Esophagus squamous epithelium (tissue), 5 donors: ENCODE measurements around the gene ZAP70. TPM values are rescaled to one million over a fixed set of nuclear protein-coding genes. Genes with fewer than 3 reads are reported as not detected.

Experiments
- DNase-seq: peaks from one replicate; lab custom pipeline; 2025; lab: John Stamatoyannopoulos, UW
- H3K27ac ChIP-seq, 4 donors: fragments of 200-600 bp; sonication (generic); one replicate each; pipeline ENCODE4 v1.5.1; 2016 to 2019; ENCODE audit warnings: mild to moderate bottlenecking in 1 of 4
- H3K27me3 ChIP-seq, 4 donors: fragments of 200-600 bp; sonication (generic); 1 replicate in 3 of 4; 2 replicates in 1 of 4; pipeline versions ENCODE4 v1.5.1 to v1.6.0; 2017 to 2021; ENCODE audit warnings: antibody characterized with exemption in 1 of 4
- H3K36me3 ChIP-seq, 3 donors: fragments of 200-600 bp; sonication (generic); one replicate each; pipeline ENCODE4 v1.5.1; 2016 to 2019
- H3K4me1 ChIP-seq, 3 donors: fragments of 200-600 bp; sonication (generic); one replicate each; pipeline ENCODE4 v1.5.1; 2017 to 2019
- H3K4me3 ChIP-seq, 4 donors: fragments of 200-600 bp; sonication (generic); 1 replicate in 3 of 4; 2 replicates in 1 of 4; pipeline ENCODE4 v1.5.1; 2016 to 2019; ENCODE audit warnings: mild to moderate bottlenecking in 2 of 4, moderate library complexity in 1 of 4
- H3K9me3 ChIP-seq, 3 donors: fragments of 200-600 bp; sonication (generic); one replicate each; pipeline ENCODE4 v1.5.1; 2016 to 2019
- CTCF ChIP-seq, 6 experiments: fragments of 450-650 bp in 4 of 6; fragments of 200-600 bp in 2 of 6; sonication (generic) in 2 of 6; IDR thresholded peaks; one replicate each; pipeline ENCODE4 v1.5.1; 2016 to 2019; ENCODE audit warnings: antibody characterized with exemption in 6 of 6, mild to moderate bottlenecking in 4 of 6, moderate library complexity in 4 of 6
- POLR2A ChIP-seq, 4 donors: fragments of 450-650 bp; IDR thresholded peaks; one replicate each; pipeline ENCODE4 v1.6.1; 2017; ENCODE audit warnings: antibody characterized with exemption in 4 of 4, mild to moderate bottlenecking in 4 of 4, moderate library complexity in 3 of 4
- WGBS, 2 donors: methylation state at CpG; one replicate each; pipeline ENCODE4 v1.1.5; 2018; 5-methylcytosine and 5-hydroxymethylcytosine counted together
- intact Hi-C: fragments of 100-400 bp; cut with DNase I; formaldehyde crosslinking; loops from one replicate; pipeline ENCODE4 v1.15.0; 2022
- total RNA-seq, 4 donors: library from RNA; depleted of rRNA; stranded (reverse); fragments of >200 nt; gene quantifications; one replicate each; pipeline ENCODE4 v1.1.0, GENCODE V29; 2016
- donor health status: DM: yes; HTN: yes; CAD: no.

ZAP70 gene
- total RNA-seq, 4 donors from 2014 or later = 2.2 to 7.8 (median 3.3) TPM

GRCh38 chr2:97697252-97698235 lies 15.8 kb upstream of the ZAP70 start:
- Histone ChIP-seq H3K9me3 (no peaks in the 10 kb centered on the region), H3K36me3 (no peaks in the 10 kb centered on the region), H3K4me1 (peaks cover 0 to 5% (median 0%) of the 10 kb centered on the region in 3 donors), H3K27me3 (no peaks in the 10 kb centered on the region), H3K27ac (no peak overlapping the region), H3K4me3 (peak overlapping the region in 1 of 4 donors; percentile 27)
- intact Hi-C loops = loop anchor here (10.0 kb wide), 1 partner anchor 103 kb away; no protein-coding TSS in a partner anchor
- WGBS, 2 donors = 28 to 29% methylated on average over 14 of the region's 14 CpGs
- peak; percentile 32 for DNase-seq
- TF ChIP-seq CTCF (IDR thresholded peaks at IDR 0.05) (peak; percentile 94 to 99 (median 98)), POLR2A (IDR thresholded peaks at IDR 0.05) (no peak)

- no peak for TF ChIP-seq POLR2A (IDR thresholded peaks at IDR 0.05)
- no peak for TF ChIP-seq CTCF (IDR thresholded peaks at IDR 0.05)
- intact Hi-C loops = loop anchor here (10.0 kb wide), 1 partner anchor 104 kb away; no protein-coding TSS in a partner anchor
- Histone ChIP-seq H3K27ac (no peak overlapping the region), H3K4me1 (peaks cover 0 to 5% (median 0%) of the 10 kb centered on the region in 3 donors), H3K4me3 (no peak overlapping the region), H3K36me3 (no peaks in the 10 kb centered on the region), H3K27me3 (no peaks in the 10 kb centered on the region), H3K9me3 (no peaks in the 10 kb centered on the region)
- 79% methylated on average over 4 of the region's 4 CpGs for WGBS, 2 donors
- no peak for DNase-seq
These were observed 14.8 kb upstream of the ZAP70 start for GRCh38 chr2:97698530-97698929.

GRCh38 chr2:97699765-97700444 lies 13.5 kb upstream of the ZAP70 start:
- no peak overlapping the region for H3K27ac ChIP-seq
- TF ChIP-seq POLR2A (IDR thresholded peaks at IDR 0.05) (no peak), CTCF (IDR thresholded peaks at IDR 0.05) (peak; percentile 21 to 71 (median 58))
- DNase-seq = no peak
- WGBS, 2 donors = 53 to 61% methylated on average over 11 of the region's 11 CpGs
- H3K4me1 ChIP-seq = peaks cover 0 to 5% (median 0%) of the 10 kb centered on the region in 3 donors
- intact Hi-C loops = loop anchor here (10.0 kb wide), 2 partner anchors 105 to 685 kb away; no protein-coding TSS in a partner anchor
- H3K4me3 ChIP-seq = no peak overlapping the region
- no peaks in the 10 kb centered on the region for H3K27me3 ChIP-seq
- H3K9me3 ChIP-seq = no peaks in the 10 kb centered on the region
- no peaks in the 10 kb centered on the region for H3K36me3 ChIP-seq

GRCh38 chr2:97701186-97701585 lies 12.2 kb upstream of the ZAP70 start:
- no peak for DNase-seq
- 64 to 90% methylated on average over 5 to 6 of the region's 13 CpGs for WGBS, 2 donors
- H3K4me3 ChIP-seq = no peak overlapping the region
- H3K27me3 ChIP-seq = no peaks in the 10 kb centered on the region
- no peak overlapping the region for H3K27ac ChIP-seq
- H3K36me3 ChIP-seq = no peaks in the 10 kb centered on the region
- TF ChIP-seq CTCF (IDR thresholded peaks at IDR 0.05) = no peak
- TF ChIP-seq POLR2A (IDR thresholded peaks at IDR 0.05) = no peak
- intact Hi-C loops = loop anchor here (10.0 kb wide), 1 partner anchor 684 kb away; no protein-coding TSS in a partner anchor
- H3K9me3 ChIP-seq = no peaks in the 10 kb centered on the region
- H3K4me1 ChIP-seq = peaks cover 0 to 5% (median 0%) of the 10 kb centered on the region in 3 donors
